MM.1S (cell line): Measurements from ENCODE around the gene PRSS38.

Experiments
- DNase-seq: peaks from one replicate; pipeline ENCODE4 v3.0.0-alpha.2; 2015
- H2AFZ ChIP-seq: fragments of 300-600 bp; sonication (generic); 2 replicates; pipeline ENCODE4 v1.6.0; 2016; ENCODE audit warnings: antibody characterized with exemption, low read length
- H3F3A ChIP-seq: fragments of 300-600 bp; sonication (generic); 2 replicates; pipeline ENCODE4 v1.6.1; 2016; ENCODE audit warnings: mild to moderate bottlenecking, antibody characterized with exemption, low read length, moderate library complexity, mixed read lengths; ENCODE audit not compliant: insufficient read depth
- H3K27ac ChIP-seq: fragments of 300-600 bp; sonication (generic); 2 replicates; pipeline ENCODE4 v1.5.1; 2016; ENCODE audit warnings: mild to moderate bottlenecking, low read length
- H3K27me3 ChIP-seq: fragments of 300-600 bp; sonication (generic); replicated peaks from 2 replicates; pipeline ENCODE4 v1.6.0; 2016; ENCODE audit warnings: low read length; ENCODE audit not compliant: insufficient read depth
- H3K36me3 ChIP-seq: fragments of 300-600 bp; sonication (generic); replicated peaks from 2 replicates; pipeline ENCODE4 v1.6.1; 2016; ENCODE audit warnings: mild to moderate bottlenecking, low read length, mixed read lengths; ENCODE audit not compliant: insufficient read depth
- H3K4me1 ChIP-seq: fragments of 300-600 bp; sonication (generic); 2 replicates; pipeline ENCODE4 v1.6.1; 2016; ENCODE audit warnings: low read length, mixed read lengths
- H3K4me2 ChIP-seq: fragments of 300-600 bp; sonication (generic); 2 replicates; pipeline ENCODE4 v1.6.0; 2016; ENCODE audit warnings: low read depth, low read length
- H3K4me3 ChIP-seq: fragments of 300-600 bp; sonication (generic); 2 replicates; pipeline ENCODE4 v1.5.1; 2016; ENCODE audit warnings: low read length, mixed read lengths
- H3K79me2 ChIP-seq: fragments of 300-600 bp; sonication (generic); 2 replicates; pipeline ENCODE4 v1.6.1; 2016; ENCODE audit warnings: mixed run types, low read length, mixed read lengths
- H3K9ac ChIP-seq: fragments of 300-600 bp; sonication (generic); 2 replicates; pipeline ENCODE4 v1.6.1; 2016; ENCODE audit warnings: low read length, mixed read lengths
- H3K9me2 ChIP-seq: fragments of 300-600 bp; sonication (generic); replicated peaks from 2 replicates; pipeline ENCODE4 v1.6.1; 2016; ENCODE audit warnings: mild to moderate bottlenecking, low read length, mixed read lengths; ENCODE audit not compliant: insufficient read depth
- H3K9me3 ChIP-seq: fragments of 300-600 bp; sonication (generic); replicated peaks from 2 replicates; pipeline ENCODE4 v1.6.1; 2016; ENCODE audit warnings: mild to moderate bottlenecking, low read length, mixed read lengths; ENCODE audit not compliant: insufficient read depth
- H4K20me1 ChIP-seq: fragments of 300-600 bp; sonication (generic); 2 replicates; pipeline ENCODE4 v1.6.1; 2016; ENCODE audit warnings: mild to moderate bottlenecking, low read length, moderate library complexity, mixed read lengths; ENCODE audit not compliant: insufficient read depth
- EZH2 ChIP-seq: fragments of 300-600 bp; sonication (generic); optimal IDR thresholded peaks from 2 replicates; pipeline ENCODE3; 2017; ENCODE audit warnings: low read depth, mild to moderate bottlenecking, antibody characterized with exemption, low read length, mixed read lengths
- EZH2phosphoT487 ChIP-seq: fragments of 300-600 bp; sonication (generic); IDR thresholded peaks from 2 replicates; pipeline ENCODE4 v1.6.1; 2018; ENCODE audit warnings: antibody characterized with exemption, low read length
- TF ChIP-seq, protein P1 (sequence below): fragments of 300-600 bp; sonication (generic); IDR thresholded peaks from 2 replicates; pipeline ENCODE4 v1.5.1; 2016; ENCODE audit warnings: antibody characterized with exemption, low read length, mixed read lengths

Gene PRSS38

DNA sequence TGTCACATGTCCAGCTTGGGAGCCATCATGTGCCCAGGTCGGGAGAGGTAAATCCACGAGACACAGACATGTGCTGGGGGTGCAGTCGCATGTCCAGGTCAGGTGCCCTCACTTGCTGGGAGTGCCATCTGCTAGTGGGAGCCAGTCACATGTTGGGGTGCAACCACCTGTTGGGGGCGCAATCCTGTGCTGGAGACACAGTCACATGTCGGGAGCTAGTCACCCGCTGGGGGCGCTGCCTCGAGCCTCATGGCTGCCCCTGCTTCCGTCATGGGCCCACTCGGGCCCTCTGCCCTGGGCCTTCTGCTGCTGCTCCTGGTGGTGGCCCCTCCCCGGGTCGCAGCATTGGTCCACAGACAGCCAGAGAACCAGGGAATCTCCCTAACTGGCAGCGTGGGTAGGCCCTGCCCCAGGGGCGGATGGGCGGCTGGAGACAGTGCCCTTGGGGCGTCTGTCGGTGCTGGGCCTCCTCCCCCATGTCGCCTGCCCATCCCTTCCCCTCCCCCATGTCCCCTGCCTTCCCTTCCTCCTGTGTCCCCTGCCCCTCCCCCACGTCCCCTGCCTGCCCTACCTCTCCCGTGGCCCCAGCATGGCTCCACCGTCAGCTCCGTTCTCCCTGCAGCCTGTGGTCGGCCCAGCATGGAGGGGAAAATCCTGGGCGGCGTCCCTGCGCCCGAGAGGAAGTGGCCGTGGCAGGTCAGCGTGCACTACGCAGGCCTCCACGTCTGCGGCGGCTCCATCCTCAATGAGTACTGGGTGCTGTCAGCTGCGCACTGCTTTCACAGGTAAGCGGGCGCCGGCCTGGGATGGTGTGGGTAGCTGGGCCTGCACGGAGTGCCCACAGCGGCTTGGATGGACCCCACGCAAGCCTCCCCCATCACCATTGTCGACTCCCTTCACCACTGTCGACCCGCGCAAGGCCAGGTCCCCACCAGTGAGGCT is at the start of gene PRSS38:
TSS of gene PRSS38 (plus strand) at position 208 of the 942 bp plus-strand sequence. CDS start at position 250, 42 bp downstream.
- TF ChIP-seq, protein P1, sequence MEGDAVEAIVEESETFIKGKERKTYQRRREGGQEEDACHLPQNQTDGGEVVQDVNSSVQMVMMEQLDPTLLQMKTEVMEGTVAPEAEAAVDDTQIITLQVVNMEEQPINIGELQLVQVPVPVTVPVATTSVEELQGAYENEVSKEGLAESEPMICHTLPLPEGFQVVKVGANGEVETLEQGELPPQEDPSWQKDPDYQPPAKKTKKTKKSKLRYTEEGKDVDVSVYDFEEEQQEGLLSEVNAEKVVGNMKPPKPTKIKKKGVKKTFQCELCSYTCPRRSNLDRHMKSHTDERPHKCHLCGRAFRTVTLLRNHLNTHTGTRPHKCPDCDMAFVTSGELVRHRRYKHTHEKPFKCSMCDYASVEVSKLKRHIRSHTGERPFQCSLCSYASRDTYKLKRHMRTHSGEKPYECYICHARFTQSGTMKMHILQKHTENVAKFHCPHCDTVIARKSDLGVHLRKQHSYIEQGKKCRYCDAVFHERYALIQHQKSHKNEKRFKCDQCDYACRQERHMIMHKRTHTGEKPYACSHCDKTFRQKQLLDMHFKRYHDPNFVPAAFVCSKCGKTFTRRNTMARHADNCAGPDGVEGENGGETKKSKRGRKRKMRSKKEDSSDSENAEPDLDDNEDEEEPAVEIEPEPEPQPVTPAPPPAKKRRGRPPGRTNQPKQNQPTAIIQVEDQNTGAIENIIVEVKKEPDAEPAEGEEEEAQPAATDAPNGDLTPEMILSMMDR: no peak
- TF ChIP-seq EZH2phosphoT487 (no peak), EZH2 (no peak)
- H3K9me2 ChIP-seq: no peaks in the 10 kb centered on the region
- no peak within 1 kb of the TSS for H2AFZ ChIP-seq
- H3K4me2 ChIP-seq: no peak within 1 kb of the TSS
- no peaks in the 10 kb centered on the region for H3F3A ChIP-seq
- no peaks in the 10 kb centered on the region for H3K27me3 ChIP-seq
- H3K4me1 ChIP-seq: no peaks in the 10 kb centered on the region
- 0 out of 2 replicates have a peak, but pooled peaks cover 2% of the 10 kb centered on the region for H3K9me3 ChIP-seq
- H3K79me2 ChIP-seq: no peaks in the 10 kb centered on the region
- no peaks in the 10 kb centered on the region for H4K20me1 ChIP-seq
- no peak for DNase-seq
- H3K36me3 ChIP-seq: no peaks in the 10 kb centered on the region
- no peak within 1 kb of the TSS for H3K27ac ChIP-seq
- H3K9ac ChIP-seq: no peak within 1 kb of the TSS
- H3K4me3 ChIP-seq: no peak within 1 kb of the TSS

DNA sequence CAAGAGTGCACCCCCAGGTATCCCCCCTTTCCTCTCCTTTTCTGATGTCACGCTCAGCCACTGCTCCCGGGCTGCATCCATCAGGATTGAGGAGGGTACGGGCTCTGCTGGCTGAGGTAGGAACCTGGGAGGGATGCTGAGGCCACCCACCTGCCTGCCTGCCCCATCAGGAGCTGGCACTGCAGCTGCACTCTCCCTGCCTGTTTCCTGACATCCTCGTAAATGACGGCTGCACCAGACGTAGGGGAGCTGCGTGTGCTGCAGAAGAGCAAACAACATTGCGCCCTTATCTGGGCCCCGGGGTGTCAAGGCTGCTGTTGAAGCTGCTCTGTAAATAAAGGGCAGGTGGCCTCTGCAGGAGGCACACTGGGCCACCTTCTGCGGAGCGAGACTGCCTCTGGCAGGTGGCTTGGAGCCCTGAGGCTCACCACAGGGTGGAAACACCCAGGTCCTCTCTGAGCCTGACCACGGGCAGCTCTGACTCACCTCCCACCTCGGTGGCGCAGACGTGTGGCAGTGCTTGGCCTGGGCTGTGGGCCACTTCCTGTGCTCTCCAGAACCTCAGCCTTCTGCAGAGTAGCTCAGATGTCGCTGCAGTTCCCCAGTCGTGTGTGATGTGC is 49.4 kb upstream of the PRSS38 start:
- Histone ChIP-seq H3F3A (peaks cover 14% of the 10 kb centered on the region), H4K20me1 (no peaks in the 10 kb centered on the region), H3K9ac (no peak overlapping the region), H3K9me3 (no peaks in the 10 kb centered on the region), H3K9me2 (no peaks in the 10 kb centered on the region), H3K27me3 (no peaks in the 10 kb centered on the region), H3K79me2 (peaks cover 22% of the 10 kb centered on the region), H2AFZ (no peak overlapping the region), H3K4me2 (no peak overlapping the region), H3K36me3 (peaks cover 6% of the 10 kb centered on the region; the same call in 1 of the 2 replicates), H3K4me3 (no peak overlapping the region), H3K4me1 (peaks cover 21% of the 10 kb centered on the region), H3K27ac (no peak overlapping the region)
- no peak for TF ChIP-seq EZH2phosphoT487
- TF ChIP-seq EZH2: no peak
- TF ChIP-seq, protein P1: no peak
- DNase-seq: no peak

DNA sequence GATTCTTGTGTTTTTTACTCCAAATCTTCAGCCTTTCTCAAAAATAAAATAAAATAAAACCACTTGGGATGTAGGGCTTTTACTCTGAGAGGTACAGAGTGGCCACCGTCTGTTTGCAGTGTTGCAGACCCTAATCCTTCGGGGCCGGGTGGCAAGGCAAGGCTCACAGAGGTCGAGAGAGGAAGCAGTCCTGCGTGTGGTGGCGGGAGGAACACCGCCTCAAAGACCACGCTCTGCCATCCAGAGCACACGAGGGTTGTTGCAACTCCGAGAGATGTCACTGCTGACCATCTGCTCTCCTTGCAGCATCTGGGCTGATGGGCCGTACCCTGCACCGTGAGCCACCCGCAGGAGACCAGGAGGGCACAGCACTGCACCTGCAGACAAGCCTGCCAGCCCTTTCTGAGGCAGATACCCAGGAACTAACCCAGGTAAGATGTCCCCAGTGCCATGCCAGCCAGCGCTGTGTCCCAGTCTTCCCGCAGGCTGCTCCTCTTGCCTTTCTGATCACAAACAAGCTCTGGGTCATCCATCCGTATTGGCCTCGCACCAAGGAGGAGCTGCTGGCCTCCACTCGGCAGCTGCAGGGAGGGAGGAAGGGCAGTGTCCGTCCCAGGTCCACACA is 48.7 kb upstream of the PRSS38 start:
- Histone ChIP-seq H3K4me2 (no peak overlapping the region), H2AFZ (no peak overlapping the region), H3K9me3 (no peaks in the 10 kb centered on the region), H3K9me2 (no peaks in the 10 kb centered on the region), H3K9ac (no peak overlapping the region), H3K4me3 (no peak overlapping the region), H3F3A (peaks cover 7% of the 10 kb centered on the region), H3K27me3 (no peaks in the 10 kb centered on the region), H3K4me1 (peaks cover 15% of the 10 kb centered on the region), H3K27ac (no peak overlapping the region), H3K36me3 (peaks cover 6% of the 10 kb centered on the region; the same call in 1 of the 2 replicates), H4K20me1 (no peaks in the 10 kb centered on the region), H3K79me2 (peaks cover 19% of the 10 kb centered on the region)
- TF ChIP-seq EZH2: no peak
- TF ChIP-seq, protein P1: no peak
- TF ChIP-seq EZH2phosphoT487: no peak
- DNase-seq: no peak
